Measurements from ENCODE around the gene DRD4. TPM values are rescaled to one million over a fixed set of nuclear protein-coding genes. Genes with fewer than 3 reads are reported as not detected.
"Not testable (repeated sequence)": the region's sequence is repeated elsewhere in the genome, so short reads cannot be mapped to it uniquely, and the experiment has no call there.

DRD4 gene
- polyA plus RNA-seq, 3 donors, result 2.0 to 7.5 (median 4.0) TPM

GRCh38 chr11:657691-658126 lies 20.6 kb downstream of the DRD4 start:
- no peak for DNase-seq (ENCODE audit: extremely low read depth in 1 of 11, low read depth in 9 of 11, low spot score in 4 of 11)

- no peak for DNase-seq (ENCODE audit: extremely low read depth in 1 of 11, low read depth in 9 of 11, low spot score in 4 of 11)
These were observed 22.5 kb downstream of the DRD4 start for GRCh38 chr11:659532-660085.

- DNase-seq (ENCODE audit: extremely low read depth in 1 of 11, low read depth in 9 of 11, low spot score in 4 of 11), result no peak
These were observed 23.2 kb downstream of the DRD4 start for GRCh38 chr11:660281-660680.

DNA sequence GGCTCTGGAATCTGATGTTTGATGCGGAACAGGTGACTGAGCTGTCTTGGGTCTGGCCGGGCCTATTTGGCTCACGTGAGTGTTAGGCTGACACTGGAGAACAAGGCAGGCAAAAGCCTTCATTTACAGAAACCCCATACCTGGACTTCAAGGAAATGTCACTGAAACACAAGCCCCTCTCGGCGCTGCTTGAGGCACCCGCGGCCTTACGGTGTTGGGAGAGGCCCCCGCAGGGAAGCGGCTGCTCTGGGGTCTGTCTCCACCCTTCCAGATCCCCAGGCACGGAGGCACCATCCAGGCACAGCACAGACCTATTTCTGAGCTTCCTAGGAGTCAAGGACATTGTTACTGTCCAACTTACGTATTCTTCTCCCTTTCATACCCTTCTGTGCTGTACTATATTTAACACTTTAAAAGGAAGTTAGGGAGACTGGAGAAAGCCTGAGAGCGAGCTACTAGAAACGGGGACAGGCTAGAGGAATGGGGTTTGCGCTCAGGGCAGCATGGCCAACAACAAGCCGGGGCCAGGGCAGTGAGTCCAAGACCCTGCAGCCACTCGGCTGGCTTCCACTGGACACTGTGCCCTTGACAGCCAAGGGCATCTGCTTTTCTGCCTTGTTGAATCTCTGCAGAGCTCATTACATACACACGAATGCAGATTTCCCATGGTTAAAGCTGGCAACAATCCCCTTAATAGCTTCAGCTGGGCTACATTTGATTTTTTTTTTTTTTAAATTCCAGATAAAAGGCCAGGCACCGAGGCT lies 23.8 kb downstream of the DRD4 start:
- DNase-seq (ENCODE audit: extremely low read depth in 1 of 11, low read depth in 9 of 11, low spot score in 4 of 11), result no peak

GRCh38 chr11:662689-663274 lies 25.7 kb downstream of the DRD4 start:
- DNase-seq (ENCODE audit: extremely low read depth in 1 of 11, low read depth in 9 of 11, low spot score in 4 of 11), result no peak

GRCh38 chr11:665062-665703 lies 28.1 kb downstream of the DRD4 start:
- peak in 9 of 11 donors; percentile 17 to 56 (median 28) for DNase-seq (ENCODE audit: extremely low read depth in 1 of 11, low read depth in 9 of 11, low spot score in 4 of 11)

GRCh38 chr11:665704-666281 lies 28.7 kb downstream of the DRD4 start:
- no peak for DNase-seq (ENCODE audit: extremely low read depth in 1 of 11, low read depth in 9 of 11, low spot score in 4 of 11)

DNA sequence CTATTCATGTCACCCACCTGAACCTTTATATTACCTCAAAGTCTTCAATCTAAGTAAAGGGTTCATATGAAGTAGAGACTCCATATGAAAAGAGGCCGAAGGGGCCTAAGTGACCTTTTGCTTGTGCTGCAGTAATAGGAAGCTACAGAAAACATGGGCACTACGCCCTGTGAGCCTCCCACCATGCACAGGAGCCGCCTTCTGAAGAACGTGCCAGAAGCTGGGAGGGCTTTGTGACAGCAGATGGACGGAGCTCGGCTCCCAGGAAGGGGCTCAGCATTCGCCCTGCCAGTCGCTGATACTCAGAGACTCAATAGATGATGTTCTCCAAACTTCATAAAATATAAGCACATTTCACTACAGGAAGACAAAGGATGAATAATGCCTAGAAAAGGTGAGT lies 36.8 kb downstream of the DRD4 start:
- no peak for DNase-seq (ENCODE audit: extremely low read depth in 1 of 11, low read depth in 9 of 11, low spot score in 4 of 11)

- DNase-seq (ENCODE audit: extremely low read depth in 1 of 11, low read depth in 9 of 11, low spot score in 4 of 11), result no peak
These were observed 37.3 kb downstream of the DRD4 start for GRCh38 chr11:674406-674805.

DNA sequence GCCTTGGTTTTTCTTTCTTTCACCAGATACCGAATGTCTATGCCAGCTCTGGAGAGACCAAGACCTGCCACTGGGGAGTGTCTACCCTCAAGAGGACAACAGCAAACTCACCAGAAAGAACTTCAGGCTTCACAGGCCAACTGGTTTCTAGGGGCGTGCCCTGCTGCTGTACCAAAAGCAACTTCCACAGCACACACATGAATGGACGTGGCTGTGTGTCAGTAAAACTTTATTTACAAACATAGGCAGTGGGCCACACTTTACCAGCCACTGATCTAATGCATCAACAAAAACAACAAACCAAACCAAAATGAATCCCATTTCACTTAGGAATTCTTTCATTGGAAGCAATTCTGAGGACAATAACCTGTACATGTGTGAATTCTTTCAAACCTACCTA lies 41.2 kb downstream of the DRD4 start:
- no peak for DNase-seq (ENCODE audit: extremely low read depth in 1 of 11, low read depth in 9 of 11, low spot score in 4 of 11)

GRCh38 chr11:679271-680207 lies 42.5 kb downstream of the DRD4 start:
- no peak for DNase-seq (ENCODE audit: extremely low read depth in 1 of 11, low read depth in 9 of 11, low spot score in 4 of 11)

DNA sequence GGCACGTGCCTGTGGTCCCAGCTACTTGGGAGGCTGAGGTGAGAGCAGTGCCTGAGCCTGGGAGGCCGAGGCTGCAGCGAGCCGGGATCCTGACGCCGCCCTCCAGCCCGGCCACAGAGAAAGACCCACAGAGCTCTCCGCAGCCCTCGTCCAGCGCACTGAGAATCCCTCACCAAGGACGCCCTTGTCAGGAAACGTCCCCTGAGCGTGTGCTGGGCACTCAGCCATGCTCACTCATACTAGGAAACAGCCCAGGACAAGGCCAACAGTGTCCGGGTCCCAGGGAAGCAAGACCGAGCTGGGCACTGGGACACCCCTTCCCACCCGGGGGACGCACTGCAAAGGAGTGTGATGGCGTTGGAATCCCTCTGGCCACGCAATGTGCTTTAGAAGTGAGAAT lies 43.4 kb downstream of the DRD4 start:
- no peak for DNase-seq (ENCODE audit: extremely low read depth in 1 of 11, low read depth in 9 of 11, low spot score in 4 of 11)

- DNase-seq (ENCODE audit: extremely low read depth in 1 of 11, low read depth in 9 of 11, low spot score in 4 of 11), result no peak
These were observed 43.9 kb downstream of the DRD4 start for GRCh38 chr11:680970-681369.

GRCh38 chr11:686451-687243 lies 49.6 kb downstream of the DRD4 start:
- no peak for DNase-seq (ENCODE audit: extremely low read depth in 1 of 11, low read depth in 9 of 11, low spot score in 4 of 11)

- no peak for DNase-seq (ENCODE audit: extremely low read depth in 1 of 11, low read depth in 9 of 11, low spot score in 4 of 11)
These were observed 50.7 kb downstream of the DRD4 start for GRCh38 chr11:687751-688150.

GRCh38 chr11:688681-689080 lies 51.6 kb downstream of the DRD4 start:
- DNase-seq (ENCODE audit: extremely low read depth in 1 of 11, low read depth in 9 of 11, low spot score in 4 of 11), result no peak

GRCh38 chr11:689625-690024 lies 52.6 kb downstream of the DRD4 start:
- no peak for DNase-seq (ENCODE audit: extremely low read depth in 1 of 11, low read depth in 9 of 11, low spot score in 4 of 11)

DNA sequence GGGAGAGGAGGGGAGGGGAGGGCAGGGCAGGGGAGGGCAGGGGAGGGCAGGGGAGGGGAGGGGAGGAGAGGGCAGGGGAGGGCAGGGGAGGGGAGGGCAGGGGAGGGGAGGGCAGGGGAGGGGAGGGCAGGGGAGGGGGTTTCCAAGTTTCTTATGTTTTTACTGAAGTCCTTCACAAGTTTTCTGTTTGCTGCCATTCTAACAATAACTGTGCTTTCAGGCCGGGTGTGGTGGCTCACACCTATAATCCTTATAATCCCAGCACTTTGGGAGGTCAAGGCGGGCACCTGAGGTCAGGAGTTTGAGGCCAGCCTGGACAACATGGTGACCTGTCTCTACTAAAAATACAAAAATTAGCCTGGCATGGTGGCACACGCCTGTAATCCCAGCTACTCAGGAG lies 53.2 kb downstream of the DRD4 start:
- DNase-seq (ENCODE audit: extremely low read depth in 1 of 11, low read depth in 9 of 11, low spot score in 4 of 11), result not testable (repeated sequence)

Measured in renal cortex interstitium (tissue), 11 donors.